Fibroblast of mammary gland (primary cell): ENCODE results near the gene OR6J1.
"Not testable (repeated sequence)": the region's sequence is repeated elsewhere in the genome, so short reads cannot be mapped to it uniquely, and the experiment has no call there.

Experiments
- DNase-seq: peaks from one replicate; pipeline ENCODE4 v3.0.0-alpha.2; 2010; ENCODE audit warnings: low read depth
- H3K4me3 ChIP-seq: 2 replicates; pipeline ENCODE4 v1.5.1; 2011; ENCODE audit warnings: low read depth, mild to moderate bottlenecking, low read length, moderate library complexity; ENCODE audit not compliant: control insufficient read depth
- TF ChIP-seq, protein P1 (sequence below): conservative IDR thresholded peaks from 2 replicates; pipeline ENCODE4 v1.5.1; 2011; ENCODE audit warnings: low read depth, low read length, inconsistent platforms; ENCODE audit not compliant: control insufficient read depth, insufficient read depth

Gene OR6J1

DNA sequence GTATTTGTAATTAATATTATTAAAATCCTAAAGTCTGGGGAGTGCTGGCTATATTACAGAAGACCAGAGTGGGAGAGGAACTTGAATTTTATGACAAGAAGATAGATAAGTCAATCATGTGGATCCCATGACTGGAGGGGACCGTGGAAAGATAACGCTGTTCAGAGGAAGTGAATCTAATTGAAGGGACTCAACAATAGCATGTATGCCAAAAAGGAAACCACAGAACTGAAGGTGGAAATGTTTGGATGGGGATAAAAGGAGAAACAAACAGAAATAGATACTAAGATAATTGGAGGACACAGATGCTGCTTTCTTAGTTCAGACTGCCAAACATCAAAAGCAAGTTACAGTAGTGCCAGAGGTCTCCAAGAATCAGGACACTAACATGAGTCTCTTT is 21.1 kb downstream of the OR6J1 start:
- TF ChIP-seq, protein P1, sequence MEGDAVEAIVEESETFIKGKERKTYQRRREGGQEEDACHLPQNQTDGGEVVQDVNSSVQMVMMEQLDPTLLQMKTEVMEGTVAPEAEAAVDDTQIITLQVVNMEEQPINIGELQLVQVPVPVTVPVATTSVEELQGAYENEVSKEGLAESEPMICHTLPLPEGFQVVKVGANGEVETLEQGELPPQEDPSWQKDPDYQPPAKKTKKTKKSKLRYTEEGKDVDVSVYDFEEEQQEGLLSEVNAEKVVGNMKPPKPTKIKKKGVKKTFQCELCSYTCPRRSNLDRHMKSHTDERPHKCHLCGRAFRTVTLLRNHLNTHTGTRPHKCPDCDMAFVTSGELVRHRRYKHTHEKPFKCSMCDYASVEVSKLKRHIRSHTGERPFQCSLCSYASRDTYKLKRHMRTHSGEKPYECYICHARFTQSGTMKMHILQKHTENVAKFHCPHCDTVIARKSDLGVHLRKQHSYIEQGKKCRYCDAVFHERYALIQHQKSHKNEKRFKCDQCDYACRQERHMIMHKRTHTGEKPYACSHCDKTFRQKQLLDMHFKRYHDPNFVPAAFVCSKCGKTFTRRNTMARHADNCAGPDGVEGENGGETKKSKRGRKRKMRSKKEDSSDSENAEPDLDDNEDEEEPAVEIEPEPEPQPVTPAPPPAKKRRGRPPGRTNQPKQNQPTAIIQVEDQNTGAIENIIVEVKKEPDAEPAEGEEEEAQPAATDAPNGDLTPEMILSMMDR = no peak
- H3K4me3 ChIP-seq = no peak overlapping the region
- no peak for DNase-seq

- peak; percentile 79 for DNase-seq
These were observed 21.9 kb downstream of the OR6J1 start for GRCh38 chr14:22622255-22622654.

DNA sequence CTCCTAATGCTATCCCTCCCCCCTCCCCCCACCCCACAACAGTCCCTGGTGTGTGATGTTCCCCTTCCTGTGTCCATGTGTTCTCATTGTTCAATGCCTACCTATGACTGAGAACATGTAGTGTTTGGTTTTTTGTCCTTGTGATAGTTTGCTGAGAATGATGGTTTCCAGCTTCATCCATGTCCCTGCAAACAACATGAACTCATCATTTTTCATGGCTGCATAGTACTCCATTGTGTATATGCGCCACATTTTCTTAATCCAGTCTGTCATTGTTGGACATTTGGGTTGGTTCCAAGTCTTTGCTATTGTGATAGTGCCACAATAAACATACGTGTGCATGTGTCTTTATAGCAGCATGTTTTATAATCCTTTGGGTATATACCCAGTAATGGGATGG is 28.4 kb downstream of the OR6J1 start:
- not testable (repeated sequence) for DNase-seq, H3K4me3 ChIP-seq

More at GRCh38 chr14:22622255-22622654, 21.9 kb downstream of the OR6J1 start:
- TF ChIP-seq, protein P1 = no peak
- no peak overlapping the region for H3K4me3 ChIP-seq

DNA sequence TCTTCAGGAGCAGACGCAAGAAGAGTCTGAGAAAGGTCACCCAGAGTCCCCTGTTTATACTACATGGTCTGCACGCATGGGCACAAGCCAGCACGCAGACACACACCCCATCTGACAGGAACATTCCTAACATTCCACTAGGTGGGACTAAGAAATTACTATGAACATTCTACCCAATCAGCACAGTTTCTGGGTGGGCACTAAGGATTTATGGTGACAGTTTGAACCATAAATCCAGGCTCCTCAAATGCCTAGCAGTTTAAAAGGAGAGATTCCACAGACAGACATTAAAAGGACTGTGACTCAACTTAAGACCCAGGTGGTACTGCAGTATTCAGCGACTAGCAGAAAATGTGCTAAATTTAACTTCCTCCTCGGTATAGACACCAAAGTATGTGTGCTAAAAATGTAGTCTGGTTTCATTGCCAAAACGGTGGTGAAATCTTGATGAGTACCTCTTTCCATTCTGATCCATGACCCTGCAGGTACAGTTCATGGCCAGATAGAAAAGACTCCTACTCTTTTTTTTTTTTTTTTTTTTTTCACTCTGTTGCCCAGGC is 29.8 kb downstream of the OR6J1 start:
- peak; percentile 83 for DNase-seq
- TF ChIP-seq, protein P1 = no peak
- no peak overlapping the region for H3K4me3 ChIP-seq

DNA sequence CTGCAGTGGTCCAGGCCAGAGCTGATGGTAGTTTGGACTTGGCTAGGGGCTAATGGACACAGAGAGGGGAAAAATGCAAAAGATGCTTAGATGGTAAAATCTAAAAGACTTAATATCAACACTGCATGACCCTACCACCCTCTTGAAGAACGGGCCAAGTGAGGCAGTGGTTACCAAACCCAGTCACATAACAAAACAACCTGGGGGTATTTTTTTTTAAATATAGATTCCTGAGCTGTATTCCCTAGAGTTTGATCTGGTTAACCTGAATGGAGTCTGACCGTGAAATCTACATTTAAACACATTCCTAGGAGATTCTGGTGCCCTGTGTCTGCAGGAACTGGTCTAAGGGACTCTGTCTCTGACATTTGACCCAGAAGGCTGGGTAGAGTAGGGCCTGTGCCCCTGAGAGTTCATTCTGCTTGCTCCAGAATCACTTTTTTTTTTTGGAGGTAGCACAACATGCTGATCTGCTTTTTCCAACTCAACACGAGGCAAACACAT is 30.4 kb downstream of the OR6J1 start:
- TF ChIP-seq, protein P1 = no peak

GRCh38 chr14:22613106-22613695 is 31.0 kb downstream of the OR6J1 start:
- TF ChIP-seq, protein P1 = no peak
- no peak overlapping the region for H3K4me3 ChIP-seq
- no peak for DNase-seq

More for the DNA sequence above, 30.4 kb downstream of the OR6J1 start:
- no peak overlapping the region for H3K4me3 ChIP-seq
- no peak for DNase-seq

DNA sequence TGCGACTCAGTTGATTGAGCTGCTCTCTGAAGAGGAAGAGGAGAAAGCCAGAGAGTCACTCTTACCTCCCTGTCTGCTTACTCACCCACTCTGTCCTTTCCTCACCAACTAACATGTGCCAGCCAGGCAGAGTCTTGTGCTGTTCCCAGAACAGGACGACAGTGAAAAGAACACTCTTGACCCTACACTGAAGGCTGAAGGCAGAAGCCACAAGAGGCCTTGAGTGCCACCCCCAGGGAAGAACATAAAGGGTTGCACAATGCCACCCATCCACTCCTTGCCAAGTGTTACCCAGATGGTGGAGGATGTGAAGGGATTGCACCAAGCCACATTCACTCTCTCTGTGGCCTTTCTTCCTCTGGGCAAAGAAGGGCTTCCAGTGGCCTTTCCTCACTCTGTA is 33.2 kb downstream of the OR6J1 start:
- no peak for DNase-seq
- H3K4me3 ChIP-seq = no peak overlapping the region
- TF ChIP-seq, protein P1 = no peak
